Measurements from ENCODE around the gene FKBP5.
"Not testable (repeated sequence)": the region's sequence is repeated elsewhere in the genome, so short reads cannot be mapped to it uniquely, and the experiment has no call there.

Gene FKBP5

DNA sequence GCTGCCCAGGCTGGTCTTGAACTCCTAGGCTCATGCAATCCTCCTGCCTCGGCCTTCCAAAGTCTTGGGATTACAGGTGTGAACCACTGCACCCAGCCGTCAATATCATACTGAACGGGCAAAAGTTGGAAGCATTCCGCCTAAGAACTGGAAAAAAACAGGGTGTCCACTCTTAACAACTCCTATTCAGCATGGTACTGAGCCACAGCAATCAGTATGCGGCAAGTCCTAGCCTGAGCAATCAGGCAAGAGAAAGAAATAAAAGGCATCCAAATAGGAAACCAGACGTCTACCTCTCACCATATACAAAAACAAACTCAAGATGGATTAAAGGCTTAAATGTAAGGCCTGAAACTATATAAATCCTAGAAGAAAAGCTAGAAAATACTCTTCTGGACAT is 83.1 kb downstream of the FKBP5 start:
- DNase-seq: no peak

DNA sequence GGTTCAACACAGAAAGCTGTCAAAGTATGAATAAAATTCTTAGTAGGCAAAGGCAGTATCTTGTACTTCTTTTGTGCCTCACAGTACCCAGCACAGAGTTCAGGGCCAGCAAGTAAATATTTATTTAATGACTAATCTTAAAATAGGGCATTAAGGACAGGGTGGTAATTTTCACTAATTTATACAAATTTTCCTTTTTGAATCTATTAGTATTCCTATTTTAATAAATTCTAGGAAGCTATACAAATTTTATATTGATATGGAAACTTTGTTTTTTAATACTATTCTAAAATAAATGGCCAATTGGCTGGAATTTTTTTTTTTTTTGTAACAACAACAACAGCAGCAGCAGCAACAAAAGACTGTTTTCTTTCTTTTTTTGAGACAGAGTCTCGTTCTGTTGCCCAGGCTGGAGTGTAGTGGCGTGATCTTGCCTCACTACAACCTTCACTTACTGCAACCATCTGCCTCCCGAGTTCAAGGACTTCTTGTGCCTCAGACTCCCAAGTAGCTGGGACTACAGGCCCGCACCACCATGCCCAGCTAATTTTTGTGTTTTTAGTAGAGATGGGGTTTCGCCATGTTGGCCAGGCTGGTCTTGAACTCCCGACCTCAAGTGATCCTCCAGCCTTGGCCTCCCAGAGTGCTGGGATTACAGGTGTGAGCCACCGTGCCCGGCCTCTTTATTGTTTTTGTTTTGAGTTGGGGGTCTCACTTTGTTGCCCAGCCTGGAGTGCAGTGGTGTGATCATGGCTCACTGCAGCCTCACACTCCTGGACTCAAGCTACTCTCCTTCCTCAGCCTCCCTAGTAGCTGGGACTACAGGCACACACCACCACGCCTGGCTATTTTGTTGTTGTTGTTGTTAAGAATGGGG is 85.2 kb downstream of the FKBP5 start:
- DNase-seq: no peak

DNA sequence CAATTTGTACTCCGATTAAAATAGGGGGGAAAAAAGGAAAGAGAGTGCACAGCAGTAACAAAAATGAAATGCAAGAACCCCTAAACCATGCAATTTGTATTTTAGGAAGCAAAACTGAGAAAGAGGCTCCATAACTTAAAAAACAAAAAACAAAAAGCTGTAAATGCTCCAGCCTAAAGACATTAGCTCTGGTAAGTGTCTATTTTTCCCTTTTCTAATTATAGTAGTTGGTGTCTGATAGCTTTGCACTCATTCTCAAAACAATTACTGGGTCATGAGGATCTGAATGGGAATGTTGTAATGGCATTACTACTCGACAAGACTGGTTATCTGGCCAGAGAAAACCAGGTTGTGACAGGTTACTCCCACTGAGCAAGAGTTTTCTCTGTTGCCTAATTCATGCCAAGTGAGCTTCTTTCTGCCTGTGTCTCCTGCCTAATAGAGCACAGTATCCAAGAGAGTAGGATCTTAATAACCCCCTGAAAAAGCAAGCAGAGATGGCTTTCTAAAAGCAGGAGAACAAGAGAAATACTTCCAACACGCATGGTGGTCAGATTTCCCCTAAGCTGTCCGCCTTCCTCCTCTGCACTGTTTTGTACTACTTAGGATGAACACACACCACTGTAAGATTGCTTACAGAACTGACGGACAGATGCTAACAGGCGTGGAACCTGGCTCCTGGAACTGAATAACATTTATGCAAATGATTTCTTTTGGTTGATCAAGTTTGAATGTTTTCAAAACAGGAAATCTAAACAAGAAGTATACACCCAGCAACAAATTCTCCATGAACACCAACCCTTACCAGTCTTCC is 86.4 kb downstream of the FKBP5 start:
- DNase-seq: peak in 2 of 6 experiments; percentile 55 to 63

DNA sequence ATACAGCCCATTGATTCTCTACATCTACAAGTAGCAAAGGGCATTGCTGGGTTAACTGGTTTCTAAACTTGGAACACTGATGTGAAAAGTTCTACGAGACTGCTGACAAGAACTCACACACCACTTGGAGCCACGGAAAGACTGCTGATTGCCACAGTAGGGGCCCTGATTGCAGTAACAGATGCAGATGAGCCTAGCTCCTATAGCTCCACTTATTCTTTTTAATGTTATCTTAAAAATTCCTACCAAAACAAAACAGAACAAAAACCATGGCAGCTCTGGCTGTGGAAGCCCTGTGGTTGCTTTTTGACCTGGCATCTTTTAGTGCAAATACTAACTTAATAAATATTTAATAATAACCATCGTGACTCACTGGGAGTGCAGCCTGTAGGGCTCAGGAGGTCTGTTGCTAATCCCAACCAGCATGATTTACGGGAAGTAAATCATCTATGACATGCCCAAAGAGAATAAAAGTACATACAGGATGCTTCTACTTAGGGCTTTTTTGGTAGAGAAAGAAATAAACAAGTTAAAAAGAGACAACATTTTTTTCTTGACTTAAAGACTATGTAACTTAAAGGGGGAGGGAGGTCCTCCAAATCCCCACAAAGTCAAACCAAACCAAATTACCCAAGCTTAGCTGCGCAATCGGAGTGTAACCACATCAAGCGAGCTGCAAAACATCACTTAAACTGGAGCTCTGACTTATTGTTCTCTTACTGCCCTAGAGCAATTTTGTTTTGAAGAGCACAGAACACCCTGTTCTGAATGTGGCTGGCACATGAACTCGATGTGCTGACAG is 87.2 kb downstream of the FKBP5 start:
- peak; percentile 43 to 93 (median 84) for DNase-seq

DNA sequence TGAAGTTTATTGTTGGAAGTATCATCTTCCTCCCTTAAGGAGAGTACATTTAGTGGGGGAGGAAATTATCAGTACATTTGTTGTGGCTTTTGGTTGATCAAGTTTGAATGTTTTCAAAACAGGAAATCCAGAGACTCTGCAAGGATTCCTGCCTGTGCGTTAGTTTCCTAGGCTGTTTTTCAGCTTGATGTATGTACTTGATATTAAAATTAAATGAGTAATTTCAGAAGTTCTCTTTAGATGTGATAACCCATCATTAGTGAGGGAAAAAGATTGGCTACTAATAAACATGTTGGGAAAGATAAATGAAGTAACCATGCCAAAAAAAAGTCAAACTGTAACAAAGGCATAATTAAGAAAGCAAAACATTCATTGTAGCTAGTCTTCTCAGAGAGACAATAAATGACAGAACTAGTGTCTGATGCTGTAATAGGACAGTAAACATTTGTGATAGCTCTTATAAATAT is 88.0 kb downstream of the FKBP5 start:
- DNase-seq: peak in 3 of 6 experiments; percentile 22 to 66 (median 60)

DNA sequence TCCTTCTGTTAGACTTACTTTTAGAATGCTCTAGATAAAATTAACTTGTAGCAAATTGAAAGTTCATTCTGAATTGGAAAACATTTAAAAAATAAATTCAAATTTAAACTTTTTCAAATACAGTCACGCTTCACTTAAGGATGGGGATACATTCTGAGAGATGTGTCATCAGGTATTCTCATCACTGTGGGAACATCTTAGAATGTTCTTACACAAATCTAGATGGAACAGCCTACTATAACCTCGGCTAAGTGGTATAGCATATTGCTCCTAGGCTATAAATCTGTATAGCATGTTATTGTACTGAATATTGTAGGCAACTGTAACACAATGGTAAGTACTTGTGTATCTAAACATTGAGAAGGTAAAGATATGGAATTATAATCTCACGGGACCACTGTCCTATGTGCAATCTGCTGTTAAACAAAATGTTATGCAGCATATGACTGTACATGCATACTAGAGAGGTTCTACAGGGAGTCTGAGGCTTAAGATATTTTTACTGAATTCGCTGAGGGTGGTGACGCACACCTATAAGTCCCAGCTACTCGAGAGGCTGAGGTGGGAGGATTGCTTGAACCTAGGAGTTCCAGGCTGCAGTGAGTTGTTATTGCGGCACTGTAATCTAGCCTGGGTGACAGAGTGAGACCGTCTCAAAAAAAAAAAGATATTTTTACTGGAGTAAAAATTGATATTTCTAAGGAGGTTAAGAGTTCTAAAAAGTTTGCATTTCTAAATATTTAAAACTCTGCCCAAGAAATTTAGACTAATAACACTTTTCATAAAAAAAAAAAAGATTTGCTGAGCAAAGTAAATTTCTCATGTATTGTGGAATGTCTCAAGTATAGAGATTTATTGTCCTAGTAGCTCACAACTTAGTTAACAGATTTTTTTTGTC is 88.7 kb downstream of the FKBP5 start:
- DNase-seq: peak in 2 of 6 experiments; percentile 9 to 57

DNA sequence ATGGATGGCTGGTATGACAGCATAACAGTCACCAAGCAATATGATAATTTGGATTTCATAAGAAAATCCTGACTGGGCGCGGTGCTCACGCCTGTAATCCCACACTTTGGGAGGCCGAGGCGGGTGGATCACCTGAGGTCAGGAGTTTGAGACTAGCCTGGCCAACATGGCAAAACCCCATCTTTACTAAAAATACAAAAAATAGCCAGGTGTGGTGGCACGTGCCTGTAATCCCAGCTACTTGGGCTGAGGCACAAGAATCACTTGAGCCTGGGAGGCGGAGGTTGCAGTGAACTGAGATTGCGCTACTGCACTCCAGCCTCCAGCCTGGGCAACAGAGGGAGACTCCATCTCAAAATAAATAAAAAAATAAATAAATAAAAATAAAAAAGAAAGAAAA is 90.1 kb downstream of the FKBP5 start:
- not testable (repeated sequence) for DNase-seq

DNA sequence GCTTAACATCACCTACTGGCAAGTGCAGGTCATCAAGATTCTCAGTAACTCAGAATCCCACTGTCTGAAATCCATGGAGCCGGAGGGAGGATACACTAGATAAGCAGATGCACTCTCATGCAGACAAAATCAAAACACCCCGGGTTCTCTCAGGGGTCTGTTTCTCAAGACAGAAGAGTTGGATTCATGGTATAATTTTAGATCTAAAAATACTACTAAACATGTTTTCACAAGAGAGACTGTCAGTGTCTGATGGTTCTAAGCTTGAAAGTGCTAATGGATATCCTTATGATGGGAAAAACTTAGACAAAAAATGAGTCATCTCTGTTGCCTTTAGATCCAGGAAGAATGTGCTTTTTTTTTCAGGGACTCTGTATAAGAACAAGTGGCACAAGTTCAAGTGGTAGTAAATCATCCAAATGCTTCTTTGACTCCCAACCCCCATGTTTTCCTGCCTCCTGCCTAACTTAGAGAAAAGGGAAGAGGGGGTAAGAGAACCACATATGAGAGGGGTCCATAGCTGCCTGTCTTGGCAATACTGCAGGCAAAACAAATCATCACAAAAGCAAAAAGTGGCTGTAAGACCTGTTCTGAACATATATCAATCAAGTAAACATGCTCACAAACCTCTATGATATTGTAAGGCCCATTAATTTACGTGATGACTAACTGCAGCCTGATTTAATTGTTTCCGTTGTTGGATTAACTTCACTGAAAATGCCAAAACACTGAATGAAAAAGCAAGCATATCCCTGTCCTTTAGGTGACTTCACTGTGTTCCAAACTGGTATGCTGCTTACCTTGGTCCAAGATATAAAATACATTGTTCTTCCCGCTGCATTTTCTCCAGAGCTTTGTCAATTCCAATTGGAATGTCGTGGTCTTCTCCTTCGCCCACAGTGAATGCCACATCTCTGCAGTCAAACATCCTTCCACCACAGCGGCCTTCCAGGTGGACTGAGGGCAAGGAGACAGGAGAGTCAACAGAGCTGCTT is 92.0 kb downstream of the FKBP5 start:
- no peak for DNase-seq

DNA sequence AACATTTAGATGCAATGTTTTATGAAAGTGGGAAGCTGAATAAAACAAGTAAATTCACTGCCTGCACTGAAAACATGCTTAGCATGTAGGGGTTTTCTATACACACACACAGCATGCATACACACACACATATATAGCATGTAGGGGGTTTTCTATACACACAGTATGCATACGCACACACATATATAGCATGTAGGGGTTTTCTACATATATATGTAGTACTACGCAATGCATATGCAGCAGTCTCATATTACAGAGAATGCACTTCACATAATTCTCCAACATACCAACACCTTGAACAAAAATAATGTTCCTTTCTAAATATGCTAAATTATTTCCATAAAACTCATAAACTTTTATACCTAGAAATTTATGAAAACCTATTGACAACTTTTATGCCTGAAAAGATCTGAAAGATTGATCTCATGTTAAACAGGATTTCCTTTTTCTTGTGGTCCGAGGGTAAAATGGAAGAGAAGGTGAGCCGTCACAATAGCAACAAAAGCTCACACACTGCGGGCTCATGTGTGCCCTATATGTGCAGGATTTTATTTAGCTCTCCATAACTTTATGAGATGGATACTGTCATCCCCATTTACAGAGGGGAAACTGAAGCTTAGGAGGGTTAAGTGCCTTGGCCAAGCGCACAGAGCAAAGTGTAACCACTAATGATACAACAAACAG is 94.1 kb downstream of the FKBP5 start:
- peak in 3 of 6 experiments; percentile 3 to 23 (median 18) for DNase-seq

DNA sequence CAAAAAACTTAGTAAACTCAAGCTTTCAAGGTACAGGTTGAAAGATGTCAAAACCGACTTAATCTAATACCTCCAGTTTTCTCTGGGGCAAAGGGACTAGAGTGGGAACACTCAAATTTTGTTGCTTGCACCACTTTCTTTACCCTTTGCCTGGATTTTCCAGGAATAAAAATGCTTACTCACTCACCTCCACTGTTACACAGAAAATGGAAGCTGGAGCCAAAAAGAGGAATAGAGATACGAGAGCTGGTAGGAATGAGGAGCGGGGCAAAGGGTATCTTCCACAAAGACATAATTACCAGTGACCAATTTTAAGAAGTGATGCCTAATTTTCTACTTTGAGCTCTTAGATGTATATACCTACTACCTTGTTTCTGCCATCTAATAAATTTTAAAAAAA is 96.5 kb downstream of the FKBP5 start:
- DNase-seq: no peak

DNA sequence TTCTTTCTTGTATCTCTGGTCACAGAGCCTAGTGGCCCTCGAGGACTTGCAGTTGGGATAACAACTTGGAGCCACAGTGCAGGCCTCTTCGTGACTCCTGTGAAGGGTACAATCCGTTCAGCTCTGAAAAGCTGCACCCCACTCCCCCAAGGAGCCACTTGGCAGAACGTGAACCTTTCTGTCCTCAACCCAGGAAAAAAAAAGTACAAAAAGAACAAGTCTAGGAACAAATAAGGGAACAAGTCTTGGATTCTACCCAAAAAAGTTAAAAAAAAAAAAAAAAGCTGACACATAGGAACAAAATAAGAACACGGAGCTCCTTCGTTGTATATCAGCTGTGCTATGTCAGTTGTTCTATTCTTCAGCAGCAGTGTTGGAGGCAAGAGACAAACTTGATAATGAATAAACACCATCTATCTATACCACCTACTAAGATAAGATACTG is 98.1 kb downstream of the FKBP5 start:
- no peak for DNase-seq

DNA sequence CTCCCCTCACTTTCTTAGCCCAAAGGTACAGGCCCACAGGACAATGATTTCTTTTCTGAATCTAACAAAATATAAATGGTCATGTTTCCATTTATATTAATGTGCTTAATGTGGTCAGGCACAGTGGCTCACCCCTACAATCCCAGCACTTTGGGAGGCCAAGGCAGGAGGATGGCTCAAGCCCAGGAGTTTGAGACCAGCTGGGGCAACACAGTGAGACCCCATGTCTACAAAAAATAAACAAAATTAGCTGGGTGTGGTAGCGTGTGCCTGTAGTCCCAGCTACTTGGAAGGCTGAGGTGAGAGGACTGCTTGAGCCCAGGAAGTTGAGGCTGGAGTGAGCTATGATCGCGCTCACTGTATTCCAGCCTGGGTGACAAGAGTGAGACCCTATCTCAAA is 98.8 kb downstream of the FKBP5 start:
- no peak for DNase-seq

DNA sequence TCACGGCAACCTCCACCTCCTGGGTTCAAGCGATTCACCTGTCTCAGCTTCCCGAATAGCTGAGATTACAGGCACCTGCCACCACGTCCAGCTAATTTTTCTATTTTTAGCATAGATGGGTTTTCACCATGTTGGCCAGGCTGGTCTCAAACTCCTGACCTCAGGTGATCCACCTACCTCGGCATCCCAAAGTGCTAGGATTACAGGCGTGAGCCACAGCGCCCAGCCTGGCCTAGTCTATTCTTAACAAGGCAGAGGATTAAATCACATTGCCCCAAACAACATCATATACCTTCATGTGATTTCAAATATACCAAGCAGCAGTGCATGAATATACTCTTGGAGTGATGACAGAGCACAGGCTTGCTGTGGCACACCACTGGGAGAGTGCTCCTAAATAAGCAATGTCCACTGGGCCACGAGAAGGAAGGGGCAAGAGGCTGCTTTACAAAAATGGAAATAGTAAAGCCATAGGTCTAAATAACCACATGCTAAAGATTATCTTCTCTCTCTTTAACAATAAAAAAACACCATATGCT is 99.4 kb downstream of the FKBP5 start:
- no peak for DNase-seq

DNA sequence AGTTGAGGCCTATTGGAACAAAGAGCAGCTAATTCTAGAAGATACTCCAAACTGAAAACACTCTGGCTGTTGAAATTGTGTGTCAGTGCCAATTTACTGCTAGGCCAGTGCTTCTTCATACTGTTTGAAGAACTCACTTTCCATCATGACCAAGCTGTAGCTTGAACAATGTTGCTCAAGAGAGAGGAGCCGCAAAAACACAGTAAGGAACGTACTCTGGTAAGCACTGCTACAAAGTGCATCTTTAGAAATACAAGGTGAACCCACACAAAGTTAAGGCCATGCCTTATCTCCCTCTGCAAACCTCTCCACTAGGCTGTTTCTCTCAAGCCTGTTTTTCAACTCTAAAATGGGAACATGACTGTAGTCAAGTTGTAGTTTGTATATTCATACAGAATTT is 101.5 kb downstream of the FKBP5 start:
- peak in 1 of 6 experiments; percentile 16 for DNase-seq

DNA sequence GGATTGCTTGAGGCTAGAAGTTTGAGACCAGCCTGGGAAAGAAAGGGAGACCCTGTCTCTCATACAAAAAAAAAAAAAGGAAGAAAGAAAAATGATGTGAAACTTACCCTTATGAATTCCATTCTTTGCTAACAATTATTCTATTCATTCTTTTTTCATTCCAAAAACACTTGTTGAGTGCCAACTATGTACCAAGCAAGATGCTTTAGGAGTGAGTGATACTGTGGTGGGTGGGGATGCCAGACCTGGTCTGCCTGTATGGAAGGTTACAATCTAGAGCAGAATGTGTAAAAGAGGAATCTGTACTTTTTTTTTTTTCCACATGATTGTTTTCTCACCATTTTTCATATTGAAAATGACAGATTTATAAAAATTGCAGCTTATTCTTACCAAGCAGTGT is 102.2 kb downstream of the FKBP5 start:
- no peak for DNase-seq

DNA sequence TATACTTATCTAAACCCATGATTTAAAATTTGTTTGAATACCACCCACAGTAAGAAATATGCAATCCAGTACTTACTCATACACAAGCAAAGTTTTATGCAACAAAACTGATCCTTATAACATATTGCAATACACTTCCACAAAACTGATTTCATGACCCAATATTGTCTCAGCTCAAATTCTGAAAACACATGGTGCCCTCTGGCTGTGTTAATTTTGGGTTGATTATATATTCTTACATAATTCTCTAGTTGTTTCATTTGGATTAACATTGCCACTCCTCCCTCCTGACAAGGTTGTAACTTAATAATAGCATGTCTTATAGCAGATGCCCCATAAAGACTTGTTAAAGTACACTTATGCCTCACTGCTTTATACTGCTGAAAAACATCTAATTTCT is 103.1 kb downstream of the FKBP5 start:
- DNase-seq: peak in 1 of 6 experiments; percentile 9

DNA sequence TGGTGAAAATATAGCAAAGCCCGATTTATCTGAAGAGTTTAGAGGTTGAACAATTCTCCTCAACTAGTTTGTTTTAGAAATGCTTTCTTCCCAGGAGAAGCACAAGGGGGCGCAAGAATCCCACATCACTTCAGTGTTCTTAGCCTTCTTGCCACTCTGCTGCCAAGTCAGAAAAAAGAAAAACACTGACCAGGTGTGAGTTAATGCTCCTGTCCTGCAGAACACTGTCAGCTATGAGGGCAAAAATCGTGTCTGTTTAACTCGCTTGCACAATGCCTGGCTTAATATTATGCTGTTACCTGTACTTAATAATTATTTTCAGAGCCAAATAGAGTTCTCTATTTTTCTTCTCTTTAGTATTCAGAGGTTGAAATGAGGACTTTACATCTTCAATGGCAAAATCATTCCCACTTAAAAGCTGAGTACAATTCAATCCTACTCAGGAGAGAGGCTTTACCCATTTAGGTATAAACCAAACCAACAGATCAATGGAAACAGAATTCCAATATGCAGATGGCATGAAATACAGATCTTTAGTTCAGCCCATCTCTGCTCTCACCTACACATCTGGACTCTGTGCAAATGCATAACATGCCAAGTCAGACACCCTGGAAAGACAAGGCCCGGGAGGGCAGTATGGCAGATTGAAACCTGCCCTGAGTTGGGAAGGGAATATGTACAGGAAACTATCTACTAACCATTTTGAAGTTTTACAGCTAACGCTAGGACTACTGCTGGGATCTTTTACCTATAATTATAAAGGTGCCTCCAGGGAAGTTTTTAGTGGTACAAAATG is 104.6 kb downstream of the FKBP5 start:
- DNase-seq: peak; percentile 45 to 81 (median 66)

DNA sequence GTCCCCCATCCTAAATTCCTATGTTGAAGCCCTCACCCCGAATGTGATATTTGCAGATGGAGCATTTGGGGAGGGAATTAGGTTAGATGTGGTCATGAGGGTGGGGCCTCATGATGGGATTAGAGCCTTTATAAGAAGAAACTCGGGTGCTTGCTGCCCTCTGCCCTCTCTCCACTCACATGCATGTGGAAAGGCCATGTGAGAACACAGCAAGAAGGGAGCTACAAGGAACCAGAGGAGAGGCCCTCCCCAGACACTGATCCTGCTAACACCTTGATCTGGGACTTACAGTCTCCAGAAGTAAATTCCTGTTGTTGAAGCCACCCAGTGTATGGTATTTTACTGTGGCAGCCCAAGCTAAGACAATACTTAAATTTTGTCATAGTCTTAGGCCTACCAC is 106.4 kb downstream of the FKBP5 start:
- DNase-seq: no peak

DNA sequence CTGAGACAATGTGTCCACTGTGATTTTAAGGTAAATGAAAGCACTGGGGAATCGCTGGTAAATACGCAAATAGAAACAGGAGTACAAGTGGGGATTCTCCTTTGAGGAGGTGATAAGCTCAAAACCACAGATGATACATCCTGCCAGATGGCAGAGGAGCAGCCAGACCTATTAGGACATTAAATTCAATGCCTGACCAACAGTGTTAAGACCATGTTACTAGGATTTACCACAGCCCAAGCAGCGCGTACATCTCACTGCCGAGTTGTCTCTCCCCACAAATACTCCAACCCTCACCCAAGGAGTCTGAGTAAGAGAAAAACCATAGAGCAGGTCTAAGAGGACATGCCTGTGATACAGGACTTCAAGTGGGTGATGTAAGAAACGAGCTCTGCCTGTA is 107.1 kb downstream of the FKBP5 start:
- DNase-seq: no peak

All from stimulated activated naive CD4-positive, alpha-beta T cell (primary cell).